Measurements from ENCODE around the gene NAGK.
A peak's percentile ranks its signal among the peaks of the same experiment; 100 is the strongest.
"Not testable (repeated sequence)": the region's sequence is repeated elsewhere in the genome, so short reads cannot be mapped to it uniquely, and the experiment has no call there.

Gene NAGK

DNA sequence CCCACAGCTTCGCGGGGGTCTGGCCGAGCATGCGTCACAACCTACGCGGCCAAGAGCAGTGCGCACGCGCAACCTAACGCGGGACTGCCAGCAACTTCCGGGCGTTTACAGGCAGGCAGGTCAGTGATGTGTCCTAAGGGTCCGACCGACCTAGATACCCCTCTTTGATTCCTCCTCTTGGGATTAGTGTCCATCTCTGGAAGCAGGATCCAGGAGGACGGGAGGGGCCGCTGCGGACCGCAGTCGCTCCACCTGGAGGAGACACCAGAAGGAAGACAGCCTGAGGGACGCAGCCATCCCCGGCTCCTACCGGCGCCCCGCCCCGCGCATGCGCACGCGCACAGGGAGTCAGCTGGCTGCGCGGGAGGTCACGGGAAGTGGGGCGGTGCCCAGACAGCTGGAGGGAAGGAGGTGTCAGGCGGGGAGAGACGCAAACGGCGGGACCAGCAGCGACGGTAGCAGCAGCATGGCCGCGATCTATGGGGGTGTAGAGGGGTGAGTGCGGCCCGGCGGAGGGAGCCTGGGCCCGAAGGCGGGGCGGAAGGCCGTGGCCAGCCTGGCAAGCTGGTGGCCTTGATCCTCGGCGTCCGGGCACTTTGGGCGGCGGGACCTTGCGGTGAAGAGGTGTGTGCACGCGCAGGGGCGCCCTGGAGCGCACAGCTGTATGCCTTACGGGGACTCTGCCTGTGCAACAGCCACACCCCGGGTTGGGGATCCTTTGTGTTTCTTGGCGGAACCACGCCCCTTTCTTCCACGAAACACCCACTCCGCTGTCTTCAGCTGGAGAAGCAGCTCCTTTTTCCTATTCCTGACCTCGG, at the start of gene NAGK:
NAGK (plus strand) TSS at position 431 of the 818 bp plus-strand sequence; CDS start at position 467, 36 bp downstream.
- DNase-seq (ENCODE audit: low read depth in 1 of 2, low spot score in 1 of 2) = peak; percentile 92 to 97

DNA sequence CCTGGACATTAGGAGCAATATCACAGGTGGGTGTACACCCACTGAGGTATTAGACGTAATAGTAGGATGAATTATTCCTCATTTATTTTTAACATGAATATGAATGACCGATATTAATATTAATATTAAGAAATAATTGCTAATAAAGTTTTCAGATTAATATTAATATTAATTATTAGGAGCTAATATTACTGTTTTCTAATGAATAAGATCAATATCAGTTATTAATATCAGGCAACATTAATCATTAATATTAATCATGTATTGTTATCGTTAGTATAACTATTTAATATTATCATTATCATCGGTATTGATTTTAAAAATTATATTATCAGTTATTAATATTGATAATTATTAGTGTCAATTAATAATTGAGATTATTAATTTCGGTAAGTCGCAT, 48.5 kb upstream of the NAGK start:
- DNase-seq (ENCODE audit: low read depth in 1 of 2, low spot score in 1 of 2) = not testable (repeated sequence)

DNA sequence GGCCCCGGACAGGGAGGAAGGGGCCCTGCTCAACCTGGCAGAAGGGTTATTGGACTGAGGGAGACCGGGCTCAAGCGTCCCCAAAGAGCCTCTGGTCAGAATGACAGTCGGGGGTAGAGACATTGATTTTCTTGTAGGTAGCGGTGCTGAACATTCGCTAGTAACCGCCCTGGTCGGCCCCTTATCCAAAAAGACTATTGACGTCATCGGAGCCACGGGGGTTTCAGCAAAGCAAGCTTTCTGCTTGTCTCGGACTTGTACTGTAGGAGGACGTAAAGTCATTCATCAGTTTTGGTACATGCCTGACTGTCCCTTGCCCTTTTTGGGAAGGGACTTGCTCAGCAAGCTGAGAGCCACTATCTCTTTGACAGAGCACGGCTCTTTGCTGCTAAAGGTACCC, 47.1 kb upstream of the NAGK start:
- DNase-seq (ENCODE audit: low read depth in 1 of 2, low spot score in 1 of 2) = not testable (repeated sequence)

GRCh38 chr2:71023553-71024243, 44.8 kb upstream of the NAGK start:
- peak; percentile 41 to 54 for DNase-seq (ENCODE audit: low read depth in 1 of 2, low spot score in 1 of 2)

GRCh38 chr2:71036296-71036695, 32.2 kb upstream of the NAGK start:
- not testable (repeated sequence) for DNase-seq (ENCODE audit: low read depth in 1 of 2, low spot score in 1 of 2)

DNA sequence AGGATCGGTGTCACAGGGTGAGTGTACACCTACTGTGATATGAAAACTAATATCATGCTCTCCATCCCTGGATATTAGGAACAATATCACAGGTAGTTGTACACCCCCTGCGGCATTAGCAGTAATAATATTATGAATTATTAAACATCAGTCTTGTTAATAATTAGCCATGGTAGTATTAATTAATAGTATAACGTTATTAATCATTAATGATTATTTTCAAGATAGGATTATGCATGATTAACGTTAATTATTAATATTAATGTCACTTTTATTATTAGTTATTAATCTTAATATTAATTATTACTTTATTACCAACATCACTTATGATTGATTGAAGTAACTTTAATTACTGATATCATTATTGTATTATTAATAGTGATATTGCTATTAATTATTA, 26.2 kb upstream of the NAGK start:
- DNase-seq (ENCODE audit: low read depth in 1 of 2, low spot score in 1 of 2) = no peak

DNA sequence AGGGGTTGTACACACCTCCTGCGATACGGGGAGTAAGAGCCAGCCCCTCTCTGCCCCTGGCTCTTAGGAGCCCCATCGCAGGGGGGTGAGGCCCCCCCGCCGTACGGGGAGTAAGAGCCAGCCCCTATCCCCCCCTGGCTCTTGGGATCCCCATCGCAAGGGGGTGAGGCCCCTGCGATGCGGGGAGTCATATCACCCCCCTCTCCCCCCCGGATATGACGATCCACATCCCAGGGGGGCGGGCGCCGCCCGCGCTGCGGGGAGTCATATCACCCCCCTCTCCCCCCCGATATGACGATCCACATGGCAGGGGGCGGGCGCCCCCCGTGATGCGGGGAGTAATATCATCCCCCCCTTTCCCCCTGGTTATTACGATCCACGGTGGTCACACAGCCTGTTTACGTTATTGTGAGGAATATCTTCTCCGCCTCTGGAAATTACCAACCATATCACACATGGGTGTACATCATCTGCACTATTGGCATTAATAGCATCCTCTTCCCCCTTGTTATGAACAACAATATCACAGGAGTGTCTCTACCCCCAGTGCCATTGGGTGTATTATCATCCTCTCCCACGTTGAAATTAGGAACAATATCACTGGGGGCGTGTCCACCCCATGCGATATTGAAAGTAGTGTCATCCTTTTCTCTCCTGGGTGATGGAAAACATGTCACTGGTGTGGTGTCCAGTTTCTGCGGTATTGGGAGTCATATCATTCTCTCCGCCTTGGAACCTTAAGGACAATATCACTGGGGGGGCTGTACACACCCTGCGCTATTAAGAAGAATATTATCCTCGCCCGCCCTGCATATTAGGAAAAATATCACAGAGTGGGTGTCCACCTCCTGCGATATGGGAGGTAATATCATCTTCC, 24.7 kb upstream of the NAGK start:
- DNase-seq (ENCODE audit: low read depth in 1 of 2, low spot score in 1 of 2) = no peak

- DNase-seq (ENCODE audit: low read depth in 1 of 2, low spot score in 1 of 2) = no peak
Observed at GRCh38 chr2:71045151-71045550, 23.3 kb upstream of the NAGK start.

DNA sequence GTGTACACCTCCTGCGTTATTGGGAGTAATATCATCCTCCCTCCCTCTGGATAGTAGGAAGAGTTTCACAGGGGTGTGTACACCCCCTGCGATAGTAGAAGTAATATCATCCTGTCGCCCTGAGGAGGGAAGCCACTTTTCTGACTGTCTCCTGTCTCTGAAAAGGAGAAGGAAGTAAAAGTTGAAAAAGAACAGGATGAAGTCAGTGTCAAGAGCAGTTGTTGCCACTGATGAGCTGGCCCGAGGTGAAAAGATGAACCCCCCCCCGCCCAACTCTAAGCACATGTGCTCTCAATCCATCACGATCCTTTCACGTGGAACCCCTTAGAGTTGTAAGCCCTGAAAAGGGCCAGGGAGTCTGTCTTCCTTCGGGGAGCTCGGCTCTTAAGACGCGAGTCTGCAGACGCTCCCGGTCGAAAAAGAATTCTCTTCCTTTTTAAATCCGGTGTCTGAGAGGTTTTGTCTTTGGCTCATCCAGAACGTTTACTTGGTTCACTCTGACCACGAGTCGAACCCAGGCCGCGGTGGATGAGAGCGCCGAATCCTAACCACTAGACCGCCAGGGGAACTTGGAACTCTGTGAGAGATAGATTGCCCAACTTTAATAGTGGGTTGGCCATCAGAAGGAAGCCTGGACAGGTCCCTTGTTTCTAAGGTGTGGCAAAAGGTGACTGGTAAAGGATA, 22.4 kb upstream of the NAGK start:
- no peak for DNase-seq (ENCODE audit: low read depth in 1 of 2, low spot score in 1 of 2)

DNA sequence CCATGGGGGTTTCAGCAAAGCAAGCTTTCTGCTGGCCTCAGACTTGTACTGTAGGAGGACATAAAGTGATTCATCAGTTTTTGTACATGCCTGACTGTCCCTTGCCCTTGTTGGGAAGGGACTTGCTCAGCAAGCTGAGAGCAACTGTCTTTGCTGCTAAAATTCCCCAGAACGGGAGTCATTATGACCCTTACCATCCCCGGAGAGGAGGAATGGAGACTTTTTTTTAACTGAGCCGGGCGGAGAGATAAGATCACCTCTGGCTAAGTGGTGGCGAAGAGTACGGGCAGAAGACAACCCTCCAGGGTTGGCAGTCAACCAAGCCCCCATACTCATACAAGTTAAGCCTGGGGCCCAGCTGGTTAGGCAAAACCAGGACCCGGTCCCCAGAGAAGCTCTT, 20.4 kb upstream of the NAGK start:
- DNase-seq (ENCODE audit: low read depth in 1 of 2, low spot score in 1 of 2) = no peak

DNA sequence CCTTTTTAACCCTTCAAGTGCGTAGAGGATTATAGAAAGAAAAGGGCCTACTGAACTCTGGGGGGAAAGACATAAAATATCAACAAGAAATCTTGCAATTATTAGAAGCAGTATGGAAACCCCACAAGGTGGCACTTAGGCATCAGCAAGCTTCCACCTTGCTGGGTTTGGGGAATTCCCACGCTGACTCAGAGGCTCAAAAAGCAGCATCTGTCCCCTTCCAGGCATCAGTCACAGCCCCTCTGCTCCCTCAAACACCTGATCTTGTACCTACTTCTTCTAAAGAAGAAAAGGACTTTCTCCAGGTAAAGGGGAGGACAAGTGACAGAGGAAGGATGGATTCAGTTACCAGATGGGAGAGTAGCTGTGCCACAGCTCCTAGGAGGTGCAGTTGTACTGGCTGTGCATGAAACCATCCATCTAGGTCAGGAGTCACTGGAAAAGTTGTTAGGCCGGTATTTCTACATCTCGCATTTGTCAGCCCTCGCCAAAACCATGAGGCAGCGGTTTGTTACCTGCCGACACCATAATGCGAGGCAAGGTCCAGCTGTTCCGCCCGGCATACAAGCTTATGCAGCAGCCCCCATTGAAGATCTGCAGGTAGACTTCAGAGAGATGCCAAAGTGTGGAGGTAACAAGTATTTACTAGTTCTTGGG, 18.6 kb upstream of the NAGK start:
- peak in 1 of 2 donors; percentile 38 for DNase-seq (ENCODE audit: low read depth in 1 of 2, low spot score in 1 of 2)

- not testable (repeated sequence) for DNase-seq (ENCODE audit: low read depth in 1 of 2, low spot score in 1 of 2)
Observed at GRCh38 chr2:71055206-71055740, 13.2 kb upstream of the NAGK start.

GRCh38 chr2:71060211-71060610, 8.2 kb upstream of the NAGK start:
- no peak for DNase-seq (ENCODE audit: low read depth in 1 of 2, low spot score in 1 of 2)

DNA sequence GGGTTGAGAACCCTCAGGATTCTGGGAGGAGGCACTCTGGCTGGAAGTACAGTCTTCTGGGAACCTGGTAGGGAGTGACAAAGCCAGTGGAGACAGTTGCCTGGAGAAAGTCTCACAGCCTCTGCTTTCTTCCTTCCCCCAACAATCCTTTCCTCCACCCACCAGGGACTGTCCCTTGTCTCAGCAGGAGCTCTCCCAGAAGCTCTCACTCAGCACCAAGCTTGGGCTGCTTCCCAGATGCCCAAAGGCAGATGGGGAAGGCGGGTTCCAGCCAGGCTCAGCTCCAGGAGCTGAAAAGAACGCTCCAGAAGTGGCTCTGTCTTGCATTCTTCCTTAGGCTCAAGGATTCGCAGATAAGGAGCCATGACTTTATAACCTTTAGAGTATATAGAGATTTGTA, 7.6 kb upstream of the NAGK start:
- DNase-seq (ENCODE audit: low read depth in 1 of 2, low spot score in 1 of 2) = no peak

DNA sequence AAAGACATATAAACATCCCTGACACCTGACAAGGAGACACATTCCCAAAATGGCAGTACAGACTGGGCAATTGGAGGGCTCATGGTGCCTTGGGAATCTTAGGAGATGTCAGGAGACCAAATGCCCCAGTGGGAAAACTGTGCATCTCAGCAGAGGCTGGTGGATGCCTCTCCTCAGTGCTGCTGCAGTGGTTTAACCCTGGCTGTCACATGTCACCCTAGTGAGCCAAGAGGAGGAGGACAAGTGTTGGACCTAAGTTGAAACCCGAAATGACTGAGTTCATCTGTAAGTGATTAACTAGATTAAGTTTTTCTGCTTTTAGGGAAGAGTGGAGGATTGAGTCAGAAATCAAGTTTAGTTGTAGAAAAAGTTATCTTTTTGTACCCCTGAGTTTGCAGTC, 5.2 kb upstream of the NAGK start:
- no peak for DNase-seq (ENCODE audit: low read depth in 1 of 2, low spot score in 1 of 2)

GRCh38 chr2:71064110-71064611, 4.3 kb upstream of the NAGK start:
- DNase-seq (ENCODE audit: low read depth in 1 of 2, low spot score in 1 of 2) = no peak

DNA sequence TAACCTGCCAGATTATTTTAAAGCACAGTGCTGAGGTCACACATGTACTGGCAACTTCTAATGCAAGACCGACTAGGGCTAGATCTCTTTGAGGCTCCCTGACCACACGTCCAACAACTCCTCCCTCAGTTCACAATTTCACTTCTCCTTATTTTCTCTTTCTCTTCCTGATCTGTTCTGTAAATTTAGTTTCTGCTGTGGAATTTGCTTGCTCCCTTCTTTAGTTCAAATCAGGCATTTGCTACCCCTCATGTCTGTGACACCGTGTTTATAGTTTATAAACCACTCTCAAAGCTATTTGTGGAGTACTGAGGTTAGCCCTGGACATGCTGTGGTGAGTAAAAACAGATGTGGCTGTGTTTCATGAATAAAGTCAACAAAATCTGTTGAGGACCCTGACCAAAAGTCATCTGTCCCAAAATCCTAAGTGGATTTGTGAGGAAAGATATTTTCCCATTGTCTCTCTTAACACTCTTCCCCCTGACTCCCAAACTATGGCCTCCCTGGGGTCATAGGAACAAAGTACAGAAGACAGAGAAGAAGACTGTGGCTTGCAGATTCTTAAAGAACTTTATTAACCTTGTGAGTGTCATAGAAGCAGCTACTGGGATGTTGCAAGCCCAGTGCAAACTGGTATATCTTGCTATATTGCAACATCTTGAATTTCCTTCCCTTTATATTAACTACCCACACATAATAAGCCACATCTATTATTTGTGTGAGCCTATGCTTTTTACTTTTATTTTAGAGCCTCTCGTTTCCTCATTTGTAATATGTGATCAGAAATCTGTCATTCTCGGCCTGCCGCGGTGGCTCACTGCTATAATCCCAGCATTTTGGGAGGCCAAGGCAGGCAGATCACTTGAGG, 3.5 kb upstream of the NAGK start:
- no peak for DNase-seq (ENCODE audit: low read depth in 1 of 2, low spot score in 1 of 2)

DNA sequence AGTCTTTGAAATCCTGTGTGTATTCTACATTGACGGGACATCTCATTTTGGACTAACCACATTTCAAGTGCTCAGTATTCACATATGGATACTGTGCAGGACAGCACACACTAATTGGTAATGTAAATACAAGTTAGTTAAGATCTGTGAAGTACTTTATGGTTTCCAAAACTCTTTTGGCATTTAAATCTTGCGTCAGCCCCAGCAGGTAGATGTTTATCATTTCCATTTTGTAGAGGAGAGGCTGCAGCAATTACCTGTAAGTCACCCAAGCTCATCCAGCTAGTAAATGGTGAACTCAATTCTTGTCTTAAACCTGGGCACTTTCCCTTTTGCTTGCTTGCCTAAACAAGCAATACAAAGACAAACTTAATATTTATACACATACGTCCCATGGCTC, 1.6 kb upstream of the NAGK start:
- no peak for DNase-seq (ENCODE audit: low read depth in 1 of 2, low spot score in 1 of 2)
